GM19455 (cell line): Measurements from ENCODE around the gene SCYGR2.

ENCODE experiments used
- ATAC-seq: cut with Tn5 transposase; IDR thresholded peaks from one replicate; pipeline ENCODE4 v1.9.1; 2021; ENCODE audit not compliant: unreplicated experiment

Gene SCYGR2

GRCh38 chr2:227612546-227613271, 14.0 kb downstream of the SCYGR2 start:
- no peak for ATAC-seq

DNA sequence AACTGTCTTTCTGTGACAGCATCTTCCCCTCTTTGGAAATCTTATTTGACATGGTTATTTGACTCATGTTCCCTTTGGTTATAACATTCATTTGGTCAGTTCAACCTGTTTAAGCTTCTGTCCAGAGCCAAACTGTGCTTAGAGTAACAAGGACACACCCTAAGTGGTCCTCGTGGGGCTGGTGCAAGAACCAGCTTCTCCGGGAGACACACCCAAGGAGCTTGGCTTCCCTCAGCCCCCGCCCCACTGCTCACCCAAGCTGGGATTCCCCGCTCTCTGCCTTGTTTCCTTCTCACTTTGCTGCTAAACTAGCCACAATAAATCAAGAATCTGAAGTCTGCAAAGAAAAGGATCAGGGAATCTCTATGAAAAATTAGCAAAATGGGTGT, 14.6 kb downstream of the SCYGR2 start:
- ATAC-seq: no peak

DNA sequence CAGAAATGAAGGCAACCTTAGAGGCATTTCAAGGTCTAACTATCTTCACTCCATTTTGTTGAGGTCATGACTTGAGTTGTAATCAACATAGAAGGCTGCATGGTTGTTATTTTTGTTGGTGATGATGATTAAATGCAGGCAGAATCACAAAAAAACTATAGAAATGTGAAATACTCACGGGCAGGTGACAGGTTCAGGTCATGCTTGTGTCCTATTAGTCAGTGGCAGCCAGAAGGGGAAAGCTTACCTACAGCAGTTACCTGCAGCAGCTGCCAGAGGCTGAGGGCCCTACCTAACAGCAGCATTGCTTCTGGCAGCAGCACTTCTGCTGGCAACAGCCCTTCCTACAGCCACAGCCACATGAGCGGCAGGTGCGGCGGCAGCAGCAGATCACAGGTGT, 15.6 kb downstream of the SCYGR2 start:
- no peak for ATAC-seq

- ATAC-seq: no peak
Measured at GRCh38 chr2:227614740-227615139, 16.0 kb downstream of the SCYGR2 start, which contains the start of gene SCYGR3. Gene SCYGR3, minus strand, starts transcription at chr2:227614840. Its CDS starts 0 bp downstream, at chr2:227614840.

- ATAC-seq: no peak
Measured at GRCh38 chr2:227615181-227615580, 16.5 kb downstream of the SCYGR2 start.

GRCh38 chr2:227615906-227616305, 17.2 kb downstream of the SCYGR2 start:
- no peak for ATAC-seq

- ATAC-seq: no peak
Measured at GRCh38 chr2:227616631-227617030, 17.9 kb downstream of the SCYGR2 start.

- no peak for ATAC-seq
Measured at GRCh38 chr2:227617316-227618230, 18.9 kb downstream of the SCYGR2 start, which contains the start of gene SCYGR4. Gene SCYGR4, plus strand, starts transcription at chr2:227617498. Its CDS starts 0 bp downstream, at chr2:227617498.

DNA sequence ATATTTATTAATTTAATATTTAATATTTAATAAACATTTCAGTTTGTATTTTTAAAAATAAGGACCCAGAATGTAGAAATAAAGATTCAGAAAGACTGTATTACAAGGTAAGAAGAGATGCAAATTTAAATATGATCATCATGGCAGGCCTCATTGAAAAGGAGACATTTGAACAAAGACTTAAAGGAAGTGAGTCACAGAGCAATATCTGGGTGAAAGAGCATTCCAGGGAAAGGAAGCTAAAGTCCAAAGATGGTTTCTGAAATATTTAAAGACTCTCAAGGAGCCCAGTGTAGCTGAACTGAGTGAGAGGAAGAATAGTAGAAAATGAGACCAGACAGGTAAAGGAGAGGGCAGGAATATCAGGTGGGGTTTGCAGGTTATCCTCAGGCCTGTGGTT, 24.5 kb downstream of the SCYGR2 start:
- ATAC-seq: no peak

DNA sequence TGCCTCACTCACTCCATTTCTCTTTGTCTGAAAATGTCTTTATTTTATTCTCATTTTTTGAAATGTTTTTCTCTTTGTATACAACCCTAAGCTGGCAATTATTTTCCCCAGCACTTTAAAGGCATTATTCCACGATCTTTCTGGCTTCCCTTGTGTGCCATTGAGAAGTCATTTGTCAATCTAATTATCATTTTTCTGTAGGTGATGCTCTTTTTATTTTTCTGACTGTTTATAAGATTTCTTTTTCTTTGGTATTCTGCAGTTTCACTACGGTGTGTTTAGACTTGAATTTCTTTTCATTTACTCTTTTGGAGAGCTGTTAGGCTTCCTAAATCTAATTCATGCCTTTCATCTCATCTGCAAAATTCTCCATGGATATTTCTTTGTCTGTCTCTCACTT, 26.7 kb downstream of the SCYGR2 start:
- ATAC-seq: no peak

- no peak for ATAC-seq
Measured at GRCh38 chr2:227626580-227627151, 28.0 kb downstream of the SCYGR2 start.

GRCh38 chr2:227627769-227628168, 29.1 kb downstream of the SCYGR2 start:
- ATAC-seq: peak; percentile 96

- no peak for ATAC-seq
Measured at GRCh38 chr2:227629435-227629834, 30.7 kb downstream of the SCYGR2 start.

DNA sequence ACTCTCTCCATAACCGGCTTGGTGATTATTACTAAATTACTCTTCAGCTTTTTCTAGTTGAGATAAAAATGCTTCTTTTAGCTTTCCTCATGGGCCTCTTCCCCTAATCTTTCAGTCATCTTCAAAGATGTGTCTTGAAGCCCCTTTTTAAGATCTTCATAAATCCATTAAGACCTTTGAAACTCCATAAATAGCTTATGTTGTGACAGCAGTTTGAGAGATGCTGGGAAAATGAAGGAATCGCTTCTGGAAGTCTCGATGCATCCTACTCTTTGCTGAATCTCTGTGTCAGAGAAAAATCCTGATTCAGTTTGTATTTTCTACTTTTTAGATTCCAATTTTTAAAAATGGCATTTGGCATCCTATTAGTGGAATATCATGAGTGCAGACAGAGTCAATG, 31.6 kb downstream of the SCYGR2 start:
- ATAC-seq: no peak

DNA sequence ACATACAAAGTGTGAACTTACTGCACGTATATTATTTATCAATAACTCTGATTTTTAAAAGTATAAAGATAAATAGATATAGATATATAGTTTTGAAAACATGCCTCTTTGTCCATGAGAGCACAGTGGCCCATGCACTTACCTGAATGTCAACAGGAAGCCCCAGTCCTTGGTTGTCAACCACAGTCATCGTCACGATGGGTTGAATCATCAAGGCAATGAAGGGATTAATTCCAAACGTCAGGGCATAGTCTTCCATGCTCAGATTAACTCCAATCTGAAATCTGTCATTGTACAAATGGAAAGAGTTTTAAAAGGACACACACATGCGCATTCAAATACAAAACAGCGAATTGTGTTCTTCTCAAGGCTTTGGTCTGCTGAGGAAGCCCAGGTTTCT, 34.1 kb downstream of the SCYGR2 start:
- ATAC-seq: no peak

DNA sequence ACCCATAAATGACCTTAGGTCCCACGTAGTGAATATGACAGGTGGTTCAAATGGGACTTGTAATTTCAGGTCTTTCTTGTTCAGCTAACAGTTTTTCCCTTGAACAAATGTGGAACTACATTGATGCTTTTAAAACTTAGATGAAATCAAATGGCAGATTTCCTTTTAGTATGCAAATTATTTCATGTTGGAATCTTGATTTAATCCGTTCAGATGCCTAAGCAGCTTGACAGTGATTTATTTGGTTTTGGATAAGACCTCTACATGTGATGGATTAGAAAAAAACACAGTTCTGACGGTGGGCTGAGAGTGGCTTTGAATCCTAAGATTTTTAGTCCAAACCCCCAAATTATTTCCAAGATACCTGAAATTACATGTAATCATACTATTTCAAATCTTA, 35.5 kb downstream of the SCYGR2 start:
- ATAC-seq: no peak

DNA sequence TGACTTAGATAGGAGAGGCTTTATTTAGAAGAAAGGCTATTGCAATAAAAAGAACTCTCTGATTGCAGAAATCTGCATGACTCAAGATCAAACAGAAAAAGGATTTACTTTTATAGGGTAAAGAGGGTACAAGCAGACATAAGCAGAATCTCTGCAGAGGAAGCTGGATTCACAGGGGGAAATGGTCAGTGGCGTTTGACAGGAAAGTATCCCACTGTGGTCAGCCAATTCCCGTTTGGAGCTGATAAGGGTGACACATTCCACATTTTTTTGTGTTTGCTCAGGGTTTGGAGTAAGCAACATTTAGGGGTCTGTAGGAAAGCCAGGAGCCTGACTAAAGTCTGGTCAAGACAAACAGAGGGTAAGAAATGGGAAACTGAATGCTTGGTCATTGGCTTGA, 44.0 kb downstream of the SCYGR2 start:
- no peak for ATAC-seq

GRCh38 chr2:227643990-227644551, 45.4 kb downstream of the SCYGR2 start:
- no peak for ATAC-seq
